HEK293 (cell line): ENCODE data around the gene IER2.

Source experiments
- CTCF ChIA-PET: fragments of 350-600 bp; formaldehyde crosslinking; extraction: SDS; loops from one replicate; lab custom pipeline; 2021; ENCODE audit warnings: antibody characterized with exemption; lab: Yijun Ruan, JAX
- POLR2A ChIA-PET: fragments of 300-600 bp; formaldehyde crosslinking; extraction: SDS; loops from one replicate; lab custom pipeline; 2020; ENCODE audit warnings: antibody characterized with exemption, inconsistent platforms; lab: Yijun Ruan, JAX
- H3K27ac ChIP-seq: fragments of 200-500 bp; sonication (Bioruptor generic); 2 replicates; pipeline ENCODE4 v1.5.1; 2014; ENCODE audit warnings: low read depth, low read length, control low read depth, inconsistent platforms; ENCODE audit errors: extremely low read depth
- H3K36me3 ChIP-seq, 2 experiments: fragments of 200-500 bp in 1 of 2; sonication (Bioruptor generic) in 1 of 2; 1 replicate in 1 of 2; 2 replicates in 1 of 2; pipeline ENCODE4 v1.5.1; 2014 to 2017; ENCODE audit warnings: inconsistent platforms in 2 of 2, low read length in 2 of 2; ENCODE audit not compliant: control insufficient read depth in 2 of 2, insufficient read depth in 1 of 2
- H3K4me1 ChIP-seq: fragments of 200-500 bp; sonication (Bioruptor generic); 2 replicates; pipeline ENCODE4 v1.5.1; 2014; ENCODE audit warnings: mild to moderate bottlenecking, low read length, inconsistent platforms; ENCODE audit not compliant: control insufficient read depth, insufficient read depth
- H3K4me3 ChIP-seq: 2 replicates; pipeline ENCODE4 v1.5.1; 2011; ENCODE audit warnings: low read depth, mild to moderate bottlenecking, control low read depth, low read length, moderate library complexity
- H3K9me3 ChIP-seq: fragments of 200-500 bp; sonication (Bioruptor generic); 2 replicates; pipeline ENCODE4 v1.5.1; 2014; ENCODE audit warnings: low read depth, low read length, inconsistent platforms; ENCODE audit not compliant: control insufficient read depth, insufficient read depth
- FEZF1 ChIP-seq: fragments of 450-650 bp; formaldehyde crosslinking; IDR thresholded peaks from 2 replicates; pipeline ENCODE4 v1.5.1; 2016; ENCODE audit warnings: missing biosample characterization, missing genetic modification characterization
- GLIS1 ChIP-seq: fragments of 450-650 bp; formaldehyde crosslinking; IDR thresholded peaks from 2 replicates; pipeline ENCODE4 v1.5.1; 2016; ENCODE audit warnings: missing biosample characterization, missing genetic modification characterization
- PRDM6 ChIP-seq: fragments of 450-650 bp; formaldehyde crosslinking; IDR thresholded peaks from 2 replicates; pipeline ENCODE4 v1.5.1; 2017; ENCODE audit warnings: missing biosample characterization, missing genetic modification characterization
- RBAK ChIP-seq: fragments of 450-650 bp; formaldehyde crosslinking; IDR thresholded peaks from 2 replicates; pipeline ENCODE4 v1.5.1; 2016; ENCODE audit warnings: missing biosample characterization, missing genetic modification characterization
- REST ChIP-seq: fragments of 450-650 bp; formaldehyde crosslinking; IDR thresholded peaks from 2 replicates; pipeline ENCODE4 v1.5.1; 2016; ENCODE audit warnings: missing biosample characterization, missing genetic modification characterization
- SCRT2 ChIP-seq: fragments of 450-650 bp; formaldehyde crosslinking; IDR thresholded peaks from 2 replicates; pipeline ENCODE4 v1.5.1; 2016; ENCODE audit warnings: missing biosample characterization, missing genetic modification characterization
- SP7 ChIP-seq: fragments of 450-650 bp; formaldehyde crosslinking; IDR thresholded peaks from 2 replicates; pipeline ENCODE4 v1.5.1; 2016; ENCODE audit warnings: missing biosample characterization, missing genetic modification characterization
- ZBTB6 ChIP-seq: fragments of 450-650 bp; formaldehyde crosslinking; IDR thresholded peaks from 2 replicates; pipeline ENCODE4 v1.5.1; 2017; ENCODE audit warnings: missing biosample characterization, missing genetic modification characterization
- ZBTB7A ChIP-seq: fragments of 450-650 bp; formaldehyde crosslinking; IDR thresholded peaks from 2 replicates; pipeline ENCODE4 v1.5.1; 2016; ENCODE audit warnings: low read depth, missing biosample characterization, missing genetic modification characterization
- ZEB2 ChIP-seq: fragments of 450-650 bp; formaldehyde crosslinking; IDR thresholded peaks from 2 replicates; pipeline ENCODE4 v1.5.1; 2016; ENCODE audit warnings: missing biosample characterization, missing genetic modification characterization
- ZNF10 ChIP-seq: fragments of 450-650 bp; formaldehyde crosslinking; IDR thresholded peaks from 2 replicates; pipeline ENCODE4 v1.5.1; 2017; ENCODE audit warnings: missing biosample characterization, missing genetic modification characterization
- ZNF140 ChIP-seq: fragments of 450-650 bp; formaldehyde crosslinking; IDR thresholded peaks from 2 replicates; pipeline ENCODE4 v1.5.1; 2016; ENCODE audit warnings: missing biosample characterization, missing genetic modification characterization
- ZNF16 ChIP-seq: fragments of 450-650 bp; formaldehyde crosslinking; IDR thresholded peaks from 2 replicates; pipeline ENCODE4 v1.5.1; 2016; ENCODE audit warnings: low read depth, missing biosample characterization, missing genetic modification characterization
- ZNF169 ChIP-seq: fragments of 450-650 bp; formaldehyde crosslinking; IDR thresholded peaks from 2 replicates; pipeline ENCODE4 v1.5.1; 2016; ENCODE audit warnings: missing biosample characterization, missing genetic modification characterization
- ZNF292 ChIP-seq: fragments of 450-650 bp; formaldehyde crosslinking; IDR thresholded peaks from 2 replicates; pipeline ENCODE4 v1.5.1; 2016; ENCODE audit warnings: low read depth, missing biosample characterization, missing genetic modification characterization, borderline replicate concordance
- ZNF341 ChIP-seq: fragments of 450-650 bp; formaldehyde crosslinking; IDR thresholded peaks from 2 replicates; pipeline ENCODE4; 2016; ENCODE audit warnings: low read depth, missing biosample characterization, missing genetic modification characterization
- ZNF423 ChIP-seq: fragments of 450-650 bp; formaldehyde crosslinking; IDR thresholded peaks from 2 replicates; pipeline ENCODE4 v1.5.1; 2016; ENCODE audit warnings: missing biosample characterization, missing genetic modification characterization
- ZNF433 ChIP-seq: fragments of 450-650 bp; formaldehyde crosslinking; IDR thresholded peaks from 2 replicates; pipeline ENCODE4 v1.5.1; 2016; ENCODE audit warnings: missing biosample characterization, missing genetic modification characterization, low read depth
- ZNF623 ChIP-seq: fragments of 450-650 bp; formaldehyde crosslinking; IDR thresholded peaks from 2 replicates; pipeline ENCODE4 v1.5.1; 2016; ENCODE audit warnings: missing biosample characterization, missing genetic modification characterization
- ZNF629 ChIP-seq: fragments of 450-650 bp; formaldehyde crosslinking; IDR thresholded peaks from 2 replicates; pipeline ENCODE4 v1.5.1; 2017; ENCODE audit warnings: missing biosample characterization, missing genetic modification characterization
- ZNF707 ChIP-seq: fragments of 450-650 bp; formaldehyde crosslinking; IDR thresholded peaks from 2 replicates; pipeline ENCODE4 v1.5.1; 2016; ENCODE audit warnings: missing biosample characterization, missing genetic modification characterization
- ZNF76 ChIP-seq: fragments of 450-650 bp; formaldehyde crosslinking; IDR thresholded peaks from 2 replicates; pipeline ENCODE4; 2016; ENCODE audit warnings: low read depth, missing biosample characterization, missing genetic modification characterization, borderline replicate concordance
- ZNF791 ChIP-seq: fragments of 450-650 bp; formaldehyde crosslinking; IDR thresholded peaks from 2 replicates; pipeline ENCODE4 v1.5.1; 2016; ENCODE audit warnings: missing biosample characterization, missing genetic modification characterization
- ZXDB ChIP-seq: fragments of 450-650 bp; formaldehyde crosslinking; IDR thresholded peaks from 2 replicates; pipeline ENCODE4 v1.5.1; 2016; ENCODE audit warnings: missing biosample characterization, missing genetic modification characterization

The IER2 gene

GRCh38 chr19:13173139-13173737 lies 23.0 kb downstream of the IER2 start:
- Histone ChIP-seq H3K27ac (no peak overlapping the region), H3K36me3 (no peaks in the 10 kb centered on the region), H3K4me3 (no peak overlapping the region), H3K9me3 (no peaks in the 10 kb centered on the region), H3K4me1 (peaks cover 7% of the 10 kb centered on the region)
- ChIA-PET CTCF (interaction anchor here (0.6 to 1.0 kb wide), 3 partner anchors 19 to 40 kb away, joined by 3 to 6 read pairs (median 3); no protein-coding TSS in a partner anchor), POLR2A (interaction anchor here (1.2 to 1.4 kb wide), 2 partner anchors 18 to 20 kb away, joined by 3 to 4 read pairs; no protein-coding TSS in a partner anchor)
- no peak for TF ChIP-seq GLIS1 (tag by site-specific recombination)
- TF ChIP-seq ZNF169 (tag by site-specific recombination): no peak
- TF ChIP-seq ZNF433 (tag by site-specific recombination): no peak
- TF ChIP-seq ZNF791 (tag by site-specific recombination): no peak
- TF ChIP-seq ZNF10 (tag by site-specific recombination): no peak
- no peak for TF ChIP-seq ZBTB7A

- no peaks in the 10 kb centered on the region for H3K36me3 ChIP-seq
- CTCF ChIA-PET: interaction anchor here (2.3 kb wide), 1 partner anchor 18 kb away, joined by 12 read pairs; no protein-coding TSS in a partner anchor
- TF ChIP-seq ZNF707 (tag by site-specific recombination) (no peak), REST (tag by site-specific recombination) (no peak), ZNF423 (tag by site-specific recombination) (no peak), SP7 (tag by site-specific recombination) (no peak), ZNF140 (no peak), PRDM6 (tag by site-specific recombination) (peak; percentile 95), SCRT2 (tag by site-specific recombination) (0 out of 2 replicates have a peak, but pooled peaks have one; percentile 21), ZNF623 (no peak), ZEB2 (no peak), ZNF76 (no peak), ZBTB7A (no peak), FEZF1 (tag by site-specific recombination) (no peak), ZNF629 (tag by site-specific recombination) (no peak), ZNF16 (tag by site-specific recombination) (no peak), ZBTB6 (peak; percentile 88), ZNF341 (tag by site-specific recombination) (no peak), RBAK (no peak), ZNF292 (tag by site-specific recombination) (no peak), ZXDB (tag by site-specific recombination) (no peak)
- no peaks in the 10 kb centered on the region for H3K9me3 ChIP-seq
- H3K4me3 ChIP-seq: no peak overlapping the region
- no peak overlapping the region for H3K27ac ChIP-seq
- POLR2A ChIA-PET: interaction anchor here (0.8 to 2.7 kb wide), 5 partner anchors 9 to 24 kb away, joined by 3 to 14 read pairs (median 5); no protein-coding TSS in a partner anchor
- H3K4me1 ChIP-seq: peaks cover 7% of the 10 kb centered on the region
Measured at GRCh38 chr19:13176345-13176744, 26.1 kb downstream of the IER2 start.
